ENCODE data around the gene MT1X.

The MT1X gene

GRCh38 chr16:56679818-56680217 is 2.5 kb upstream of the MT1X start:
- no peak for DNase-seq

DNA sequence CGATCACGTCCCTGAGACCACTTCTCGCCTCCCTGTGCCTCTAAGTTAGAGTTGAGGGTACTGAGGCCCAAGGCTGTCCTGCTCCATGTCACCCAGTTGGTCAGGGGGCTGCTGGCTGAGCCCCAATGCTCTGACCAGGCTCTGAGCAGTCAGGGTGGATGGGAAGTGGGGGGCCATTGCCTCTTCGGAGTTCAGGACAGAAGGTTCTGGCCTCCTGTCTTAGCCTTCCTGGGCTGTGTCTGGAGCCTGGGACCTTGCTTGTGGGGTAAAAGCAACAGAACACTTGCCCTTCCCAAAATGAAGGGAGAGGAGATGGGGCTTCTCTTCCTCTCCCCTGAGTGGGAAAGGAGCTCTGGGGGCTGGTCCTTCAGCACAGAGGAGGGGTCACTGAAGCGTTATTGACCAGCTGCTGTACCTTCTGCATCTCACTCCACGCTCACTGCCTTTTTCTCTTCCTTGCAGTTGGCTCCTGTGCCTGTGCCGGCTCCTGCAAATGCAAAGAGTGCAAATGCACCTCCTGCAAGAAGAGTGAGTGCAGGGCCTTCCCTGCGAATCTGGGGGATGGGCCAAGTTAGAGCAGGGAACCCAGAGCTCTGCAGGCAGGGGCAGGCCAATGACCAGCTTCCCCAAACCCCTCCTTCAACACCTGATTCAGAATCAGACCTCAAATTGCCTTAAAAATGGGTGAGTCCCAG is 580 bp downstream of the MT1X start:
- DNase-seq, result no peak

GRCh38 chr16:56683424-56684172 is 1.3 kb downstream of the MT1X start:
- no peak for DNase-seq

DNA sequence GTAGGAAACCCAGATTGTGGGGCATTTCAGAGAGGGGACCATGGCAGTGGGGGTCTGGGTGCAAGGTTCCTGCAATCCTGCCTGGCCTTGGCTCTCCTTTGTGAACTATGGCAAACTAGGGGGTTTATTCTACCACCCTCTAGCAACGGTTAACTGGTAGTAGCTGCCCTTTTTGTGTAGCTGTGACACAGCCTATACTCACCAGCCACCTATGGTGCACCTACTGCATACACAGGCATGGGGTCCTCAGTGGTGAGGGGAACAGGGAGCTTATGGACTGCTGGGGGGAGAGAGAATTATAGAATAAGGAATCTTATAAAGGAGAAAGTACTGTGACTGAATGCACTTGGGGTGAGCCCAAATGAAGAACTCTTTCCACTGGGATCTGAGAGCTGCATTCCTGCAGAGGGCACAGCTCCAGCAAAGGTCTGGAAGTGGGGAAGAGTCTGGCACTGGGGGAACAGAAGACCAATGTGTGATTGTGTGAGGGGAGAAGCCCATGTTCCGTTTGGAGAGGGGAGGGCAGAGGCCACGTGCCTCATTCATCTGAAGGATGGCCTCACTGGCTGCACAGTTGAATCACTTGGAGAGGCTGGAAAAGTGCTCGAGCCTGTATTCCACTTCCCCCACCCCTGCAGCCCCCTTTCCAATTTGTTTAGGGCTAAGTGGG is 2.1 kb downstream of the MT1X start:
- no peak for DNase-seq

GRCh38 chr16:56684926-56685590 is 2.8 kb downstream of the MT1X start:
- no peak for DNase-seq

DNA sequence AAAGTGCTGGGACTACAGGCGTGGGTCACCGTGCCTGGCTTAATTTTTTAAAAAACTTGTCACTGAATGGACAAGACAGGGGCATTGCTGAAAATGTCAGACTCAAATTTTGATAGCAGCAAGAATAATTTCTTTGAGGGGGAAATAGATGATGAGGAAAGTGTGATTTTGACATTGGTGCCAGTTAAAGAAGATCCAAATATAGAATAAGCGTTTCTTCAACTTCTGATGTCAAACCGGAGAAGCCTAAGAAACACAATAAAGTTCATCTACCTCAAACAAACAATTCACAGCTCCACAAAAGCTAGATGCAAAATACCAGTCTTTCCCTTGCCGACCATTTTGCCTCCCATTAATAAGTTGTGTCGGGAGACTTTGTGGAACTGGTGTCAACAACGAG is 4.5 kb downstream of the MT1X start:
- no peak for DNase-seq

- DNase-seq, result no peak
These were observed 6.5 kb downstream of the MT1X start for GRCh38 chr16:56688762-56689161.

GRCh38 chr16:56689171-56689570 is 6.9 kb downstream of the MT1X start:
- no peak for DNase-seq

- DNase-seq, result no peak
These were observed 8.3 kb downstream of the MT1X start for GRCh38 chr16:56690420-56691122.

GRCh38 chr16:56691885-56692284 is 9.6 kb downstream of the MT1X start:
- no peak for DNase-seq

DNA sequence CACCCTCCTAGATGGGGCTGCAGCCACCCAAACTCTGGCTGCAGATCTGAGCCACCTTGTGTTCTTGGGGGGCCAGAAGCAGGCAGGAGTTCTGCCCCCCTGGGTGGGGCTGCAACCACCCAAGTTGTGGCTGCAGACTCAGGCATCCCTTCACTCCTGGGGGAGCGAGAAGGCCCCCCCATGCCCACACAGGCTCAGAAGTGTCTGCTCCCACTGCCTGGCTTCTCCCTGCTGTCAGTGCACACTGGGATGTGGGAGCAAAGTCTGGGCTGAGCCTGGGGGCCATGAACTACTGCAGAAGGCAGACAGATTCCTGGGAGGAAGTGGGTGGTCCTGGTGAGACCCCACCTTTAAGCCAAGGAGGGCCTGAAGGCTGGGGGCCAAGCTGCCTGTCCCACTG is 13.0 kb downstream of the MT1X start:
- no peak for DNase-seq

DNA sequence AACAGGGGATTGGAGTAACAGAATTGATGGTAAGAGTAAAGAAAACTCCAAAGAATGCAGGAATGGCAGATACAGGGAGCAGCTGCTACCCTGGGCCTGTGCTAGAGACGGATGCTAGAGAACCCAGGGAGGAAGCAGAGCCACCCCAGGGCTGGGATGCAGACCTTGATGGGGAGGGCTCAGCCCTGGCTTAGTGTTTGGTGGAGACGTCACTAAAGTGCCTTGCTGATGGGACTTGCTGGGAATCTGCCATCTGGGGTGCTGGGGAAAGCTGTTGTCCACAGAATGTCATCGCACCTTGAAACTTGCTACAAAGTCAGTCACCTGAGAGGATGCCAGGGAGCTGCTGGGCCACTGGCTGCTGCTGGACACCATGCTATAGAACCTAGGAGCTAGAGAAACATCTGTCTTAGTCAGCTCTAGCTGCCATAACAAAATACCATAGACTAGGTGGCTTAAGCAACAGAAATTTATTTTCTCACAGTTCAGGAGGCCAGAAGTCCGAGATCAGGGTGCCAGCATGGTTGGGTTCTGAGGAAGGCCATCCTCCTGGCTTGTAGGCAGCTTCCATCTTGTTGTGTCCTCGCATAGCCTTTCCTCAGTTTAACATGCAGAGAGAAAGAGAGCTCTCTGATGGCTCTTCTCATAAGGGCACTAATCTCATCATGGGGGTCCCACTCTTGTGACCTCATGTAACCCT is 15.3 kb downstream of the MT1X start:
- no peak for DNase-seq

DNA sequence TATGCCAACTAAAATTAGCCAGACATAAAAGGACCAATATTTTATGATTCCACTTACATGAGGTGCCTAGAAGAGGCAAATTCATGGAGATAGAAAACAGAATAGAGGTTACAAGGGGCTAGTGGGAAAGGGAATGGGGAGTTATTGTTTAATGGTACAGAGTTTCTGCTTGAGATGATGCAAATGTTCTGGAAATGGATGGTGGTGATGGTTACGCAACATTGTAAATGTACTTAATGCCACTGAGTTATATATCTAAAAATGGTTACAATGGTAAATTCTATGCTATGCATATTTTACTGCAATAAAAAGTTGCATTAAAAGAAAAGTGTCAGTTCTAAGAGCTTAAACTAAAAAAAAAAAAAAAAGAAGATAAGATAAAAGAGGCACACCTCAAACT is 17.9 kb downstream of the MT1X start:
- no peak for DNase-seq

DNA sequence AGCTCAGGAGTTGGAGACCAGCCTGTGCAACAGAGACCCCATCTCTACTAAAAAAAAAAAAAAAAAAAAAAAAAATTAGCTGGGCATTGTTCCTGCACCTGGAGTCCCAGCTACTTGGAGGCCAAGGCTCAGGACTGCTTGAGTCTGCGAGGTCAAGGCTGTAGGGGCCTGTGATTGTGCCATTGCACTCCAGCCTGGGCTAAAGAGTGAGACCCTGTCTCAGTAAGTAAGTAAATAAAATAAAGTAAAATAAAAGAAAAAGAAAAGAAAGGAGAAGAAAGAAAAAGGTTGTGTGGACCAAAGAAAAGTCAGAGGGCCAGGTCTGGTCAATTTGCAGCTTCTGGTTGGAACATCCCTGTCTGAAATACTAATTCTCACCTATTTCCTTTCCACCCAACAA is 18.4 kb downstream of the MT1X start:
- no peak for DNase-seq

DNA sequence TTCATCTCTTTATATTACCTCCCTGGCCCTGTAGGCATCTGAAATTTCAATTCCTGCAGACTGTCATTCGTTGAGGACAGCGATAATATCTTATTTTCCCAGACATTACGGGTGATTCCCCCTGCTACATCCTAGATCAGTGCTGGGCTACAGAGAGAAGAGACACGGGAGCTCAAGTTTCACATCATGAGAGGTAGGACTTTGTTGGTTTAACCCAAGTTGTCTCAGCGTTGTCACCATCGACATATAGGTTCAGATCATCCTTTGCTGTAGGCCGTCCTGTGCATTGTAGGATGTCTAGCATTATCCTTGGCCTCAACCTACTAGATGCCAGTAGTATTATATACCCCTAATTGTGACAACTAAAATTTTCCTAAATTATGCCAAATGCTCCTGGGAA is 19.3 kb downstream of the MT1X start:
- DNase-seq, result no peak

GRCh38 chr16:56702836-56703235 is 20.6 kb downstream of the MT1X start:
- DNase-seq, result no peak

DNA sequence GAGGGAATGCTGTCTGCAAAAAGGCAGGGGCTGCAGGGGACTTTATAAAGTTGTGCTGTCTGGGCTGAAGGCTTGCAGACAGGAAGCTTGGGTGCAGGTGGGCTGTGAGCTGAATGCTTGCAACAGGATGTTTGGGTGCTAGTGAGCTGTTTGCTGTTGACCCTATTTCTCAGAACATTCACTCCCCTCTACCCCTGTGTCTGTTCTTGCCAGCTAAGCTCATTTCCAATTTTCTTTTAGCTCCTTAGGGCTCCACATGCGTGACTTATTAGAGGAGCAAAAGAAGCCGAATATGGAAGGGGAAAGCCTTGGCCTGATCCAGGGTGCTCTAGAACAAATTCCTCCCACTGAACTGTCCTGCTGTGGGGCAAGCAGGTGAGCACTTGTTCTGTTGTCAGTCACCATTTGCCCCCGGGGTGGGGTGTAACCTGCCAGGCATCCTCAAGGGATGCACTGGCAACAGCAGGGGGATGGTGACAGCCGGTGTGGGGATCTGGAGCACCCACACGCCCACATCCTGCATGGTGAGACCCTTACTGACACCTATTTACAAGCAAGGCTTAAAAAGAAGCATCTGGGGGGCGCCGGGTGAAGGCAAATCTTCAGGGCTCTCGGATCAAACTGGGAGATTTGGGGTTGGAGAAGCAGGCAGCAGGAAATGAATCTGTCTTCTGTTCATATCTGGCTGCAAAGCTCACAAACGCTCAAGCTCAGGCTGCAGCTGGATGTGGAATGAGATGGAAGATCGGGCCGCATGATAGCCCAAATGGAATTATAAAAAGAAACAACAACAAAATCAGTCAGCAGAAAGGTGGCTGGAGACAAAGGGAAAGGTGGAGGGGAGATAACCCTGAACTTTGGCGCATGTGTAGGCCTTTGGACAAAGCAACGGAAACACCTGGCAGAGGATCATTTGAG is 26.5 kb downstream of the MT1X start:
- DNase-seq, result no peak

DNA sequence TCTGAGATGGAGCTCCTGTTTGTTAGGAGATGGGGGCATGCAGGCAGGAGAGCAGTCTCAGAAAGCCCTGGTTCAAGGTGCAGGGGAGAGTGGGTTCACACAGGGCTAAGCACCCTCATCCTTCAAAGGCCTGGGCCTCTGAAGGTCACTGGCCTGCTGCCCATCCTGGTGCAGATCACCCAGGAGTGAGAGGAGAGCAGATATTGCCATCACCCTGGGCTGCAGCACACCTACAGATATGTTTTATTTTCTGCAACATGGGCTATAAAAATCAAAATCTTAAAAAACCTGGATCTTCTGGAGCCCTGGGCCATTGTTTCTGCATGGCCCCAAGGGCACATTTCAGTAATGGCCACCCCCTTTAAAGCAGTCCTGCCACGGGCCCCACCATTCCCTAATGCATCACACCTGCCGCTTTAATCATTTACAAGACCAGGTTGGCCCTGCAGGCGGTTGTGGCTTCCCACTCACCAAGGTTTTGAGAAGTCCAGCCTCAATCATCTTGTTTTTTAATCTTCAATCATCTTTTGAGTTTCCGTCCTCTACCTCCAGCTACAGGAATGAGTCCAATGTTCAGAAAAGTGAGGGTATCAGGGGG is 27.3 kb downstream of the MT1X start:
- no peak for DNase-seq

DNA sequence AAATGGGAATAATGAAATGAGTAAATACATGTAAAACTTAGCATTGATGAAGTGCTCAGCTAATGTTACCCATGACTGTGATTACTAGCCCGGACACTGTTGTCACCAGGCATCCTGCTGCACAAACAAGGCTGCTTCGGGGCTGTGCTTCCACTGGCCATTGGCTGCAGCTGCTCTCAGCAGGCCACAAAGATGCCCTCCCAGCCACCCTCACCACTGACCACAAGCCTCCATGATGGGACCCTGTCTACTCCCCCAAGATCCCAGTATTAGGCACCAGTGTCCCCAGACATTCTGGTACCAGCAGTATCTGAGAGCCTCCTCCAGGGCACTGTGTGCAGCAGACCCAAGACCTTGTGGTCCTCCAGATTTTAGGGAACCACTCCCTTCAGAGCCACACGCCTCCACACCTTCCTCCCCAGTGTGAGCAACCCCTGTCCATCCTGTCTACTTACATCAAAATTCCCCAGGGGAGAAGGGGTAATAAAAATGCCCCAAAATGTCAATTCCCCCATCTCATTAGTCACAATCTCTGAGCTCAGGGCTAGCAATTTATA is 28.0 kb downstream of the MT1X start:
- DNase-seq, result no peak

GRCh38 chr16:56711862-56712261 is 29.6 kb downstream of the MT1X start:
- no peak for DNase-seq

All from NCI-H187 (cell line).